Caco-2 (cell line): ENCODE data around the gene YWHAG. TPM values are rescaled to one million over a fixed set of nuclear protein-coding genes. Genes with fewer than 3 reads are reported as not detected.
A peak's percentile ranks its signal among the peaks of the same experiment; 100 is the strongest.

Experiments used
- BruUV-seq: library from RNA; stranded (reverse); fragments of 400-500 nt; replicated peaks from 2 replicates; lab custom pipeline; 2021; lab: Mats Ljungman, UMichigan
- CTCF ChIA-PET: fragments of 300-600 bp; sonication (Branson Sonifier 250); formaldehyde crosslinking; loops from one replicate; lab custom pipeline; 2022; ENCODE audit warnings: antibody characterized with exemption; lab: Charles Lee
- POLR2A ChIA-PET: fragments of 300-600 bp; sonication (Branson Sonifier 250); formaldehyde crosslinking; loops from one replicate; lab custom pipeline; 2022; ENCODE audit warnings: antibody characterized with exemption; lab: Charles Lee
- DNase-seq, 2 experiments: peaks; one replicate each; pipeline versions ENCODE4 v3.0.0 to v3.0.0-alpha.2; 2020 to 2022
- H3K27me3 ChIP-seq: replicated peaks from 2 replicates; pipeline ENCODE4 v1.6.0; 2011; ENCODE audit warnings: low read length; ENCODE audit not compliant: control insufficient read depth, insufficient read depth
- H3K36me3 ChIP-seq: 2 replicates; pipeline ENCODE4 v1.5.1; 2011; ENCODE audit warnings: low read length; ENCODE audit not compliant: control insufficient read depth, insufficient read depth
- H3K4me1 ChIP-seq: fragments of 250-450 bp; sonication (Bioruptor Pico); 2 replicates; pipeline ENCODE4 v1.5.1; 2020; ENCODE audit warnings: mild to moderate bottlenecking
- H3K4me3 ChIP-seq: 2 replicates; pipeline ENCODE4 v1.5.1; 2011; ENCODE audit warnings: low read depth, mild to moderate bottlenecking, control low read depth, low read length
- H3K9me3 ChIP-seq: fragments of 250-450 bp; sonication (Bioruptor Pico); 2 replicates; pipeline ENCODE4 v1.5.1; 2020; ENCODE audit warnings: mild to moderate bottlenecking, moderate library complexity
- H3K27ac Mint-ChIP-seq: one replicate; pipeline ENCODE4 v1.8.0; 2022; ENCODE audit warnings: mixed read lengths; ENCODE audit not compliant: unreplicated experiment
- H3K27me3 Mint-ChIP-seq: one replicate; pipeline ENCODE4 v1.8.0; 2022; ENCODE audit warnings: mixed read lengths; ENCODE audit not compliant: insufficient read depth, unreplicated experiment
- H3K36me3 Mint-ChIP-seq: one replicate; pipeline ENCODE4 v1.8.0; 2022; ENCODE audit warnings: mild to moderate bottlenecking, mixed read lengths; ENCODE audit not compliant: insufficient read depth, unreplicated experiment
- H3K4me1 Mint-ChIP-seq: one replicate; pipeline ENCODE4 v1.8.0; 2022; ENCODE audit warnings: low read depth, mixed read lengths; ENCODE audit not compliant: unreplicated experiment
- H3K4me3 Mint-ChIP-seq: one replicate; pipeline ENCODE4 v1.8.0; 2022; ENCODE audit warnings: mild to moderate bottlenecking, moderate library complexity, mixed read lengths; ENCODE audit not compliant: unreplicated experiment
- H3K9me3 Mint-ChIP-seq: one replicate; pipeline ENCODE4 v1.8.0; 2022; ENCODE audit warnings: mixed read lengths; ENCODE audit not compliant: unreplicated experiment
- CTCF ChIP-seq, 2 experiments: fragments of 200-600 bp in 1 of 2; IDR thresholded peaks; 1 replicate in 1 of 2; 2 replicates in 1 of 2; pipeline versions ENCODE4 v1.5.1 to v1.8.0; 2011 to 2022; ENCODE audit warnings: antibody characterized with exemption in 1 of 2, control low read depth in 1 of 2, inconsistent platforms in 1 of 2, low read depth in 1 of 2, low read length in 1 of 2, mild to moderate bottlenecking in 1 of 2, moderate library complexity in 1 of 2; ENCODE audit not compliant: insufficient read depth in 1 of 2, severe bottlenecking in 1 of 2, unreplicated experiment in 1 of 2
- intact Hi-C: fragments of 100-400 bp; cut with micrococcal nuclease; formaldehyde crosslinking; loops from one replicate; pipeline ENCODE4 v1.10.0; 2022; ENCODE audit not compliant: unreplicated experiment
- total RNA-seq: library from RNA; stranded (reverse); gene quantifications from 2 replicates; pipeline ENCODE4 v1.2.3, GENCODE V29; 2022

YWHAG gene
- total RNA-seq, 1 experiment from 2014 or later: 150 TPM

GRCh38 chr7:76282344-76283253 lies 76.2 kb downstream of the YWHAG start:
- ChIA-PET POLR2A (interaction anchor here (0.6 kb wide), 2 partner anchors 77 to 1328 kb away, joined by 3 to 9 read pairs; no protein-coding TSS in a partner anchor), CTCF (interaction anchor here (0.7 to 1.9 kb wide), 3 partner anchors 18 to 31 kb away, joined by 3 to 7 read pairs (median 4); no protein-coding TSS in a partner anchor)
- Mint-ChIP-seq H3K9me3 (no peaks in the 10 kb centered on the region), H3K36me3 (no peaks in the 10 kb centered on the region), H3K4me1 (peaks cover 9% of the 10 kb centered on the region), H3K27me3 (peaks cover 23% of the 10 kb centered on the region), H3K27ac (no peak overlapping the region), H3K4me3 (peak overlapping the region; percentile 81)
- Histone ChIP-seq H3K27me3 (peaks cover 2% of the 10 kb centered on the region; the same call in 1 of the 2 replicates), H3K4me1 (peaks cover 3% of the 10 kb centered on the region; the same call in 1 of the 2 replicates), H3K9me3 (no peaks in the 10 kb centered on the region), H3K36me3 (no peaks in the 10 kb centered on the region), H3K4me3 (peak overlapping the region; percentile 33)
- intact Hi-C loops: no loop called here
- DNase-seq: peak in 1 of 2 experiments; percentile 47
- no peak for TF ChIP-seq CTCF (IDR thresholded peaks at IDR 0.05; ENCODE audit: insufficient read depth in 1 of 2, low read depth in 1 of 2, low read length in 1 of 2, severe bottlenecking in 1 of 2, unreplicated experiment in 1 of 2)
- BruUV-seq: no TSS peak

- no peak for TF ChIP-seq CTCF (IDR thresholded peaks at IDR 0.05; ENCODE audit: insufficient read depth in 1 of 2, low read depth in 1 of 2, low read length in 1 of 2, severe bottlenecking in 1 of 2, unreplicated experiment in 1 of 2)
- CTCF ChIA-PET: interaction anchor here (0.6 to 1.9 kb wide), 3 partner anchors 17 to 66 kb away, joined by 3 to 7 read pairs (median 3); no protein-coding TSS in a partner anchor
Observed at GRCh38 chr7:76281706-76282343, 77.0 kb downstream of the YWHAG start.

More at GRCh38 chr7:76281706-76282343, 77.0 kb downstream of the YWHAG start:
- Mint-ChIP-seq H3K27me3 (peaks cover 26% of the 10 kb centered on the region), H3K4me3 (peak overlapping the region; percentile 81), H3K36me3 (no peaks in the 10 kb centered on the region), H3K9me3 (no peaks in the 10 kb centered on the region), H3K4me1 (peaks cover 9% of the 10 kb centered on the region), H3K27ac (no peak overlapping the region)
- POLR2A ChIA-PET: interaction anchor here (0.5 to 0.6 kb wide), 2 partner anchors 12 to 77 kb away, joined by 3 to 9 read pairs; no protein-coding TSS in a partner anchor
- intact Hi-C loops: no loop called here
- peak overlapping the region; percentile 33 for H3K4me3 ChIP-seq
- H3K27me3 ChIP-seq: peaks cover 2% of the 10 kb centered on the region; the same call in 1 of the 2 replicates
- H3K4me1 ChIP-seq: peaks cover 3% of the 10 kb centered on the region; the same call in 1 of the 2 replicates
- no peak for DNase-seq
- BruUV-seq: no TSS peak
- H3K36me3 ChIP-seq: no peaks in the 10 kb centered on the region
- H3K9me3 ChIP-seq: no peaks in the 10 kb centered on the region
